ENCODE measurements around the gene ZNF208. TPM values are rescaled to one million over a fixed set of nuclear protein-coding genes. Genes with fewer than 3 reads are reported as not detected.
A peak's percentile ranks its signal among the peaks of the same experiment; 100 is the strongest.

The ZNF208 gene
- total and polyA plus RNA-seq, 2 of the 13 experiments (the other 11 are each of a cell fraction or from before 2014, with no cell fraction given) = not detected

GRCh38 chr19:21934593-21934992 lies 76.2 kb downstream of the ZNF208 start:
- ChIA-PET CTCF (ENCODE audit: low intra/inter-chr PET ratio, low total read pairs) (no interaction called here), POLR2A (no interaction called here)
- Histone ChIP-seq H3K79me2 (ENCODE audit: insufficient read depth, low read length) (no peaks in the 10 kb centered on the region), H3K36me3 (replicated peaks in 1 of 2; ENCODE audit: control insufficient read depth in 1 of 2, insufficient read depth in 2 of 2, low read length in 2 of 2) (no peaks in the 10 kb centered on the region), H3K27me3 (ENCODE audit: control insufficient read depth in 1 of 2, insufficient read depth in 2 of 2, low read length in 2 of 2) (no peaks in the 10 kb centered on the region; a peak in 1 of 5 replicates), H3K4me2 (ENCODE audit: low read depth, low read length) (no peak overlapping the region), H2AFZ (ENCODE audit: low read length) (no peak overlapping the region), H3K4me1 (ENCODE audit: insufficient read depth, low read length) (no peaks in the 10 kb centered on the region), H4K20me1 (ENCODE audit: insufficient read depth, low read length) (no peaks in the 10 kb centered on the region), H3K4me3 (replicated peaks in 1 of 3; ENCODE audit: insufficient read depth in 1 of 3, low read depth in 2 of 3, low read length in 3 of 3) (no peak overlapping the region), H3K27ac (ENCODE audit: extremely low read length, insufficient read depth, low read length) (no peak overlapping the region), H3K9ac (ENCODE audit: insufficient read depth, low read depth, low read length) (no peak overlapping the region), H3K9me3 (ENCODE audit: low read length) (peaks cover 90% of the 10 kb centered on the region)
- ATAC-seq = no peak
- DNase-seq (ENCODE audit: low spot score) = no peak
- intact Hi-C loops (cut with micrococcal nuclease; ENCODE audit: unreplicated experiment) = no loop called here
- WGBS (ENCODE audit: low lambda C conversion rate) = 31% methylated on average over 4 of the region's 4 CpGs
- TF ChIP-seq FOXK1 (CRISPR knock-in tag; IDR thresholded peaks at IDR 0.05; ENCODE audit: borderline replicate concordance, low read depth) (no peak), CEBPB (IDR thresholded peaks at IDR 0.05; ENCODE audit: borderline replicate concordance, low read depth, low read length) (peak; percentile 74; the same call in 1 of the 2 replicates), ZNF335 (CRISPR knock-in tag; IDR thresholded peaks at IDR 0.05) (no peak), ATF4 (CRISPR knock-in tag; IDR thresholded peaks at IDR 0.05) (no peak), ZNF234 (CRISPR knock-in tag; conservative IDR thresholded peaks at IDR 0.05) (no peak), ZFP36 (IDR thresholded peaks at IDR 0.05; ENCODE audit: borderline replicate concordance, low read depth, low read length, partially characterized antibody) (no peak)
- no TSS peak for BruUV-seq (replicated peaks)
- FAIRE-seq = no peak
- in situ Hi-C loops (cut with HindIII; ENCODE audit: extremely low pct_ligation_motif_present, low pct_unique_long_range_greater_than_20kb) = no loop called here

- H3K79me2 ChIP-seq (ENCODE audit: insufficient read depth, low read length) = no peaks in the 10 kb centered on the region
- ChIA-PET CTCF (ENCODE audit: low intra/inter-chr PET ratio, low total read pairs) (no interaction called here), POLR2A (no interaction called here)
- 62% methylated on average over 5 of the region's 5 CpGs for WGBS (ENCODE audit: low lambda C conversion rate)
- BruUV-seq (replicated peaks) = no TSS peak
- in situ Hi-C loops (cut with HindIII; ENCODE audit: extremely low pct_ligation_motif_present, low pct_unique_long_range_greater_than_20kb) = no loop called here
- no peak for FAIRE-seq
- ATAC-seq = no peak
- H3K36me3 ChIP-seq (replicated peaks in 1 of 2; ENCODE audit: control insufficient read depth in 1 of 2, insufficient read depth in 2 of 2, low read length in 2 of 2) = no peaks in the 10 kb centered on the region
- H3K9ac ChIP-seq (ENCODE audit: insufficient read depth, low read depth, low read length) = no peak overlapping the region
- intact Hi-C loops (cut with micrococcal nuclease; ENCODE audit: unreplicated experiment) = no loop called here
- no peak overlapping the region for H3K27ac ChIP-seq (ENCODE audit: extremely low read length, insufficient read depth, low read length)
- H3K4me1 ChIP-seq (ENCODE audit: insufficient read depth, low read length) = no peaks in the 10 kb centered on the region
- no peak overlapping the region for H3K4me2 ChIP-seq (ENCODE audit: low read depth, low read length)
- no peaks in the 10 kb centered on the region for H4K20me1 ChIP-seq (ENCODE audit: insufficient read depth, low read length)
- H3K27me3 ChIP-seq (ENCODE audit: control insufficient read depth in 1 of 2, insufficient read depth in 2 of 2, low read length in 2 of 2) = no peaks in the 10 kb centered on the region; a peak in 1 of 5 replicates
- DNase-seq (ENCODE audit: low spot score) = no peak
- H2AFZ ChIP-seq (ENCODE audit: low read length) = no peak overlapping the region
- H3K4me3 ChIP-seq (replicated peaks in 1 of 3; ENCODE audit: insufficient read depth in 1 of 3, low read depth in 2 of 3, low read length in 3 of 3) = no peak overlapping the region
- TF ChIP-seq FOXP1 (IDR thresholded peaks at IDR 0.05) (no peak), FOXP1 (CRISPR knock-in tag; IDR thresholded peaks at IDR 0.05) (no peak), ZNF24 (IDR thresholded peaks at IDR 0.05) (no peak), NPAS2 (CRISPR knock-in tag; IDR thresholded peaks at IDR 0.05; ENCODE audit: borderline replicate concordance) (no peak), KMT2A (CRISPR knock-in tag; IDR thresholded peaks at IDR 0.05) (no peak), SYNCRIP (IDR thresholded peaks at IDR 0.05; ENCODE audit: insufficient read depth, low read depth, low read length) (no peak), ZNF737 (CRISPR knock-in tag; IDR thresholded peaks at IDR 0.05; ENCODE audit: borderline replicate concordance) (no peak)
- peaks cover 91% of the 10 kb centered on the region for H3K9me3 ChIP-seq (ENCODE audit: low read length)
These were observed 76.6 kb downstream of the ZNF208 start for GRCh38 chr19:21934131-21934530.

Measured in HepG2 (cell line).